ENCODE measurements around the gene RFPL3. TPM values are rescaled to one million over a fixed set of nuclear protein-coding genes. Genes with fewer than 3 reads are reported as not detected.

RFPL3 gene
- total and polyA plus RNA-seq, 2 of the 13 experiments (the other 11 are each of a cell fraction or from before 2014, with no cell fraction given) = not detected

- POLR2A ChIA-PET = interaction anchor here (1.1 kb wide), 1 partner anchor 11 kb away, joined by 4 read pairs; no protein-coding TSS in a partner anchor
- peak overlapping the region; percentile 82 for H3K4me2 ChIP-seq (ENCODE audit: low read depth, low read length)
- no peaks in the 10 kb centered on the region; a peak in 1 of 5 replicates for H3K27me3 ChIP-seq (ENCODE audit: control insufficient read depth in 1 of 2, insufficient read depth in 2 of 2, low read length in 2 of 2)
- no peak for TF ChIP-seq PHF5A (CRISPR knock-in tag; IDR thresholded peaks at IDR 0.05; ENCODE audit: low read depth, unreplicated experiment)
- no peak for TF ChIP-seq KLF16 (CRISPR knock-in tag; IDR thresholded peaks at IDR 0.05)
- TF ChIP-seq ZNF780A (CRISPR knock-in tag; IDR thresholded peaks at IDR 0.05) = no peak
- H4K20me1 ChIP-seq (ENCODE audit: insufficient read depth, low read length) = peaks cover 9% of the 10 kb centered on the region
- DNase-seq (ENCODE audit: low spot score) (no peak), ATAC-seq (no peak), FAIRE-seq (no peak)
- 95% methylated on average over 9 of the region's 9 CpGs for WGBS (ENCODE audit: low lambda C conversion rate)
- peaks cover 38% of the 10 kb centered on the region for H3K4me1 ChIP-seq (ENCODE audit: insufficient read depth, low read length)
- peaks cover 35% of the 10 kb centered on the region for H3K79me2 ChIP-seq (ENCODE audit: insufficient read depth, low read length)
- no peak overlapping the region for H2AFZ ChIP-seq (ENCODE audit: low read length)
- in situ Hi-C loops (cut with HindIII; ENCODE audit: extremely low pct_ligation_motif_present, low pct_unique_long_range_greater_than_20kb) = loop anchor here (5.0 kb wide), 1 partner anchor 62 kb away; the partner anchor contains the start of gene FBXO7
- no peak overlapping the region for H3K27ac ChIP-seq (ENCODE audit: extremely low read length, insufficient read depth, low read length)
- CTCF ChIA-PET (ENCODE audit: low intra/inter-chr PET ratio, low total read pairs) = no interaction called here
- H3K9ac ChIP-seq (ENCODE audit: insufficient read depth, low read depth, low read length) = peak overlapping the region; percentile 87; the same call in 1 of the 2 replicates
- no peaks in the 10 kb centered on the region for H3K9me3 ChIP-seq (ENCODE audit: low read length)
- no peak overlapping the region; a peak in 1 of 6 replicates for H3K4me3 ChIP-seq (replicated peaks in 1 of 3; ENCODE audit: insufficient read depth in 1 of 3, low read depth in 2 of 3, low read length in 3 of 3)
- H3K36me3 ChIP-seq (replicated peaks in 1 of 2; ENCODE audit: control insufficient read depth in 1 of 2, insufficient read depth in 2 of 2, low read length in 2 of 2) = peaks cover 7 to 38% of the 10 kb centered on the region in 2 experiments; a peak in 3 of 5 replicates
- intact Hi-C loops (cut with micrococcal nuclease; ENCODE audit: unreplicated experiment) = no loop called here
- BruUV-seq (replicated peaks) = no TSS peak
Observed at GRCh38 chr22:32409977-32410376, 52.3 kb downstream of the RFPL3 start.

- H3K27me3 ChIP-seq (ENCODE audit: control insufficient read depth in 1 of 2, insufficient read depth in 2 of 2, low read length in 2 of 2) = no peaks in the 10 kb centered on the region; a peak in 1 of 5 replicates
- no peak overlapping the region for H2AFZ ChIP-seq (ENCODE audit: low read length)
- H3K4me1 ChIP-seq (ENCODE audit: insufficient read depth, low read length) = peaks cover 38% of the 10 kb centered on the region
- peak overlapping the region; percentile 82 for H3K4me2 ChIP-seq (ENCODE audit: low read depth, low read length)
- DNase-seq (ENCODE audit: low spot score) (peak; percentile 27), ATAC-seq (no peak), FAIRE-seq (no peak)
- H3K4me3 ChIP-seq (replicated peaks in 1 of 3; ENCODE audit: insufficient read depth in 1 of 3, low read depth in 2 of 3, low read length in 3 of 3) = peak overlapping the region; percentile 85 to 94 (median 88)
- peak overlapping the region; percentile 83 for H3K27ac ChIP-seq (ENCODE audit: extremely low read length, insufficient read depth, low read length)
- WGBS (ENCODE audit: low lambda C conversion rate) = 75% methylated on average over 4 of the region's 4 CpGs
- POLR2A ChIA-PET = no interaction called here
- in situ Hi-C loops (cut with HindIII; ENCODE audit: extremely low pct_ligation_motif_present, low pct_unique_long_range_greater_than_20kb) (loop anchor here (5.0 kb wide), 1 partner anchor 62 kb away; the partner anchor contains the start of gene FBXO7), intact Hi-C loops (cut with micrococcal nuclease; ENCODE audit: unreplicated experiment) (no loop called here)
- peak overlapping the region; percentile 87; the same call in 1 of the 2 replicates for H3K9ac ChIP-seq (ENCODE audit: insufficient read depth, low read depth, low read length)
- CTCF ChIA-PET (ENCODE audit: low intra/inter-chr PET ratio, low total read pairs) = no interaction called here
- H3K36me3 ChIP-seq (replicated peaks in 1 of 2; ENCODE audit: control insufficient read depth in 1 of 2, insufficient read depth in 2 of 2, low read length in 2 of 2) = peaks cover 7 to 34% of the 10 kb centered on the region in 2 experiments; a peak in 3 of 5 replicates
- H3K79me2 ChIP-seq (ENCODE audit: insufficient read depth, low read length) = peaks cover 35% of the 10 kb centered on the region
- TF ChIP-seq MBD4 (IDR thresholded peaks at IDR 0.05; ENCODE audit: borderline replicate concordance, low read length) (no peak), U2AF2 (IDR thresholded peaks at IDR 0.05; ENCODE audit: low read depth, low read length) (no peak), ZNF564 (CRISPR knock-in tag; IDR thresholded peaks at IDR 0.05) (no peak), ZNF569 (CRISPR knock-in tag; IDR thresholded peaks at IDR 0.05; ENCODE audit: borderline replicate concordance) (no peak), ZNF383 (CRISPR knock-in tag; IDR thresholded peaks at IDR 0.05; ENCODE audit: borderline replicate concordance) (no peak), SETDB1 (CRISPR knock-in tag; IDR thresholded peaks at IDR 0.05; ENCODE audit: borderline replicate concordance) (no peak), FOXA3 (CRISPR knock-in tag; IDR thresholded peaks at IDR 0.05) (no peak), FOSL1 (CRISPR knock-in tag; IDR thresholded peaks at IDR 0.05; ENCODE audit: borderline replicate concordance) (no peak), ELK4 (CRISPR knock-in tag; IDR thresholded peaks at IDR 0.05; ENCODE audit: borderline replicate concordance) (no peak)
- no peaks in the 10 kb centered on the region for H3K9me3 ChIP-seq (ENCODE audit: low read length)
- peaks cover 9% of the 10 kb centered on the region for H4K20me1 ChIP-seq (ENCODE audit: insufficient read depth, low read length)
- no TSS peak for BruUV-seq (replicated peaks)
Observed at GRCh38 chr22:32410459-32410858, 52.8 kb downstream of the RFPL3 start.

All from HepG2 (cell line).